Sigmoid colon (tissue), 4 donors: Measurements from ENCODE around the gene EIPR1.

Experiments used
- EP300 ChIP-seq, 4 donors: sonication (generic); formaldehyde crosslinking; IDR thresholded peaks; one replicate each; pipeline ENCODE4 v1.6.1; 2017; ENCODE audit warnings: antibody characterized with exemption in 4 of 4
- TF ChIP-seq, protein P1 (sequence below), 4 experiments: fragments of 450-650 bp in 3 of 4; fragments of 200-600 bp in 1 of 4; IDR thresholded peaks; one replicate each; pipeline ENCODE4 v1.5.1; 2016 to 2019; ENCODE audit warnings: antibody characterized with exemption in 4 of 4, mild to moderate bottlenecking in 3 of 4, moderate library complexity in 2 of 4

DNA sequence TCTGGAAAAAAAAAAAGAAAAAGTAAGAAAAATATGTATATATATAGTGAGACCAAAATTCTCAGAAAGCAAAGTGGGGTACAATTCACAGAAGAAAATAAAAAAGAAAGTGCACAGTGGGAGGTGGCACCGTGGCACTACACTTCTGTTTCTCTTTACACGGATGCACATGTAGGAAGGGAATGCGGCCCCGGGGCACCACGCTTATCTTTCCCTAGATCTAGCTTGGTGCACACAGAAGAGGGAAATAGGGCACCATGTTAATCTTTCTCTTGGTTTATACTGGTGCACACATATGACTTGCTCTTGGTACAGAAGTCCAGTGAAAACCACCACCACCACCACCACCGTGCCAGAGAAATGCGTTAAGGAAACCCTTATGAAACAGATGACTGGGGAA, 32.0 kb downstream of the EIPR1 start:
- TF ChIP-seq, protein P1, sequence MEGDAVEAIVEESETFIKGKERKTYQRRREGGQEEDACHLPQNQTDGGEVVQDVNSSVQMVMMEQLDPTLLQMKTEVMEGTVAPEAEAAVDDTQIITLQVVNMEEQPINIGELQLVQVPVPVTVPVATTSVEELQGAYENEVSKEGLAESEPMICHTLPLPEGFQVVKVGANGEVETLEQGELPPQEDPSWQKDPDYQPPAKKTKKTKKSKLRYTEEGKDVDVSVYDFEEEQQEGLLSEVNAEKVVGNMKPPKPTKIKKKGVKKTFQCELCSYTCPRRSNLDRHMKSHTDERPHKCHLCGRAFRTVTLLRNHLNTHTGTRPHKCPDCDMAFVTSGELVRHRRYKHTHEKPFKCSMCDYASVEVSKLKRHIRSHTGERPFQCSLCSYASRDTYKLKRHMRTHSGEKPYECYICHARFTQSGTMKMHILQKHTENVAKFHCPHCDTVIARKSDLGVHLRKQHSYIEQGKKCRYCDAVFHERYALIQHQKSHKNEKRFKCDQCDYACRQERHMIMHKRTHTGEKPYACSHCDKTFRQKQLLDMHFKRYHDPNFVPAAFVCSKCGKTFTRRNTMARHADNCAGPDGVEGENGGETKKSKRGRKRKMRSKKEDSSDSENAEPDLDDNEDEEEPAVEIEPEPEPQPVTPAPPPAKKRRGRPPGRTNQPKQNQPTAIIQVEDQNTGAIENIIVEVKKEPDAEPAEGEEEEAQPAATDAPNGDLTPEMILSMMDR (IDR thresholded peaks at IDR 0.05), result no peak
- no peak for TF ChIP-seq EP300 (IDR thresholded peaks at IDR 0.05)
